Activated B cell treated with CpG ODN at 0.5 μM for 24 hours (primary cell): ENCODE data around the gene RYK. TPM values are rescaled to one million over a fixed set of nuclear protein-coding genes. Genes with fewer than 3 reads are reported as not detected.

Experiments used
- ATAC-seq: fragments of 200-7000 bp; cut with Tn5 transposase; one replicate; pipeline ENCODE4 v1.10.0; 2021; ENCODE audit warnings: low read depth, mild to moderate bottlenecking, moderate library complexity
- CTCF ChIA-PET: fragments of 350-600 bp; sonication (Branson Sonifier 250); formaldehyde crosslinking; loops from one replicate; lab custom pipeline; 2021; ENCODE audit warnings: antibody characterized with exemption; lab: Charles Lee
- POLR2A ChIA-PET: fragments of 350-600 bp; sonication (Branson Sonifier 250); formaldehyde crosslinking; loops from one replicate; lab custom pipeline; 2021; ENCODE audit warnings: antibody characterized with exemption; lab: Charles Lee
- DNase-seq: peaks from one replicate; pipeline ENCODE4 v3.0.0; 2022
- H3K27ac Mint-ChIP-seq: one replicate; pipeline ENCODE4 v1.8.0; 2020; ENCODE audit warnings: mixed read lengths
- H3K27me3 Mint-ChIP-seq: one replicate; pipeline ENCODE4 v1.8.0; 2021; ENCODE audit warnings: mixed read lengths
- H3K36me3 Mint-ChIP-seq: one replicate; pipeline ENCODE4 v1.8.0; 2021; ENCODE audit warnings: low read depth, mixed read lengths
- H3K4me1 Mint-ChIP-seq: one replicate; pipeline ENCODE4 v1.8.0; 2021; ENCODE audit warnings: mixed read lengths
- H3K4me3 Mint-ChIP-seq: one replicate; pipeline ENCODE4 v1.8.0; 2020; ENCODE audit warnings: mild to moderate bottlenecking, mixed read lengths
- H3K9me3 Mint-ChIP-seq: one replicate; pipeline ENCODE4 v1.8.0; 2020; ENCODE audit warnings: mixed read lengths
- intact Hi-C: fragments of 100-400 bp; cut with micrococcal nuclease; formaldehyde crosslinking; loops from one replicate; pipeline ENCODE4 v1.15.1; 2024
- total RNA-seq: library from RNA; stranded (reverse); gene quantifications from 2 replicates; pipeline ENCODE4 v1.2.3, GENCODE V29; 2022
- TF ChIP-seq, protein P1 (sequence below): fragments of 200-600 bp; IDR thresholded peaks from one replicate; pipeline ENCODE4 v1.8.0; 2022; ENCODE audit warnings: antibody characterized with exemption, mild to moderate bottlenecking

The RYK gene
- total RNA-seq, 1 donor from 2014 or later = 38.8 TPM

DNA sequence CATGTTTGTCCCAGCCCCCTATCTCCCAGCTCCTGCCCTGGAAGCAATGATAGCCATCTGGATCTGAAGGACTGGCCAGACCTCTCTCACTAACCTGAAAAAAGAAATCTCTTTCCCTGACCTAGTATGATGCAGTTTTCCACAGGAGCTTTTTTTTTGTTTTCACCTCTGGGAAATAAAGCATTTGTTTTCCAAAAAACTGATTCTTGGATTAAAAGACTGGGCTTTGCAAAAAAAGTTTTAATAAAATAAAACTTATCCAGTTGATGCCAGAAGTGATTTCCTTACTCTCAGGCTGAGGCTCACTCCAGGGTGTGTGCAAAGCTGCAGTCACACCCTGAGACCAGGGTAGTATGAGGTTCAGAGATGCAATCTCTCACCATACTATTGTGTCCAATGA lies 104.0 kb downstream of the RYK start:
- peaks cover 5% of the 10 kb centered on the region for H3K36me3 Mint-ChIP-seq
- POLR2A ChIA-PET = no interaction called here
- peaks cover 10% of the 10 kb centered on the region for H3K4me1 Mint-ChIP-seq
- intact Hi-C loops = no loop called here
- peaks cover 4% of the 10 kb centered on the region for H3K9me3 Mint-ChIP-seq
- DNase-seq (no peak), ATAC-seq (no peak)
- H3K4me3 Mint-ChIP-seq = no peak overlapping the region
- TF ChIP-seq, protein P1, sequence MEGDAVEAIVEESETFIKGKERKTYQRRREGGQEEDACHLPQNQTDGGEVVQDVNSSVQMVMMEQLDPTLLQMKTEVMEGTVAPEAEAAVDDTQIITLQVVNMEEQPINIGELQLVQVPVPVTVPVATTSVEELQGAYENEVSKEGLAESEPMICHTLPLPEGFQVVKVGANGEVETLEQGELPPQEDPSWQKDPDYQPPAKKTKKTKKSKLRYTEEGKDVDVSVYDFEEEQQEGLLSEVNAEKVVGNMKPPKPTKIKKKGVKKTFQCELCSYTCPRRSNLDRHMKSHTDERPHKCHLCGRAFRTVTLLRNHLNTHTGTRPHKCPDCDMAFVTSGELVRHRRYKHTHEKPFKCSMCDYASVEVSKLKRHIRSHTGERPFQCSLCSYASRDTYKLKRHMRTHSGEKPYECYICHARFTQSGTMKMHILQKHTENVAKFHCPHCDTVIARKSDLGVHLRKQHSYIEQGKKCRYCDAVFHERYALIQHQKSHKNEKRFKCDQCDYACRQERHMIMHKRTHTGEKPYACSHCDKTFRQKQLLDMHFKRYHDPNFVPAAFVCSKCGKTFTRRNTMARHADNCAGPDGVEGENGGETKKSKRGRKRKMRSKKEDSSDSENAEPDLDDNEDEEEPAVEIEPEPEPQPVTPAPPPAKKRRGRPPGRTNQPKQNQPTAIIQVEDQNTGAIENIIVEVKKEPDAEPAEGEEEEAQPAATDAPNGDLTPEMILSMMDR = no peak
- H3K27me3 Mint-ChIP-seq = no peaks in the 10 kb centered on the region
- CTCF ChIA-PET = no interaction called here
- no peak overlapping the region for H3K27ac Mint-ChIP-seq

DNA sequence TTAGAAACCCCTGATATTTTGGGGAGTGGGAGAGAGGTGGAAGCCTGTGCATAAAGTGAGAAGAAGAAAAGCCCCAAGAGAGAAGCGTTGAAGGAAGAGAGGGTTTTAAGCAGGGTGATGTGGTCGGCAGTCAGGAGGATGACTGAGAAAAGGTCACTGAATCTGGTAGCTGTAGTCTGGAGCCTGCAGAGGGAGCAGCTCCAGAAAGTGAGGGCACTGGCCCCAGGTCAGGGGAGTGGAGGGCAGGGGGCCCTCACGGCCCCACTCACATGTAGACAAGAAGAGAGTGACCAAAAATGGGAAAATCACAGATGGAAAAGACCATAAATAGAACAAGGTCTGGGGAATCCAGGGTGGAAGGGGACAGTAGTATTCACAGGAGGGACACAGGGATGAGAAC lies 105.5 kb downstream of the RYK start:
- intact Hi-C loops = no loop called here
- H3K27ac Mint-ChIP-seq = no peak overlapping the region
- peaks cover 10% of the 10 kb centered on the region for H3K4me1 Mint-ChIP-seq
- H3K36me3 Mint-ChIP-seq = peaks cover 11% of the 10 kb centered on the region
- TF ChIP-seq, protein P1 = no peak
- no peak for ATAC-seq
- DNase-seq = no peak
- no peaks in the 10 kb centered on the region for H3K27me3 Mint-ChIP-seq
- H3K9me3 Mint-ChIP-seq = peaks cover 11% of the 10 kb centered on the region
- ChIA-PET POLR2A (no interaction called here), CTCF (no interaction called here)
- H3K4me3 Mint-ChIP-seq = no peak overlapping the region

DNA sequence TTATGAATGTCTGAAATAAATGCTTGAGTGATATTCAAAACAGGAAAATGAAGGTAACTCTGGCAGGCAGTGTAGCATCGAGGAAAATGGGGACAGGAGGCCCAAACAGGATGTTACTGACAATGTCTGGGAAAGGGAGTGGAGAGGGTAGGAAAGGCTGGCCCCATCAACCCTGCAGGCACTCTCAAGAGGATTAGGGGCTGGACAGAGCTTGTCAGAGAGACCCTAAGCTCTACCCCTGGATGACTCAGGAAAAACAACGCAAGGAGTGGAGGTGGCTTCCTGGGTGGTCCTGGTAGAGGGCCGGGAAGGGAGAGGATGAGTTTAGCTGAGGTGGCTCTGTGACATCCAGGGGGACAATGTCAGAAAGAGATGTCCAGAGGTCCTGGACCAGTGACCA lies 106.0 kb downstream of the RYK start:
- CTCF ChIA-PET = no interaction called here
- Mint-ChIP-seq H3K27ac (no peak overlapping the region), H3K4me3 (no peak overlapping the region), H3K9me3 (peaks cover 11% of the 10 kb centered on the region), H3K36me3 (peaks cover 11% of the 10 kb centered on the region), H3K27me3 (no peaks in the 10 kb centered on the region), H3K4me1 (peaks cover 10% of the 10 kb centered on the region)
- ATAC-seq (no peak), DNase-seq (no peak)
- TF ChIP-seq, protein P1 = no peak
- intact Hi-C loops = no loop called here
- POLR2A ChIA-PET = no interaction called here

DNA sequence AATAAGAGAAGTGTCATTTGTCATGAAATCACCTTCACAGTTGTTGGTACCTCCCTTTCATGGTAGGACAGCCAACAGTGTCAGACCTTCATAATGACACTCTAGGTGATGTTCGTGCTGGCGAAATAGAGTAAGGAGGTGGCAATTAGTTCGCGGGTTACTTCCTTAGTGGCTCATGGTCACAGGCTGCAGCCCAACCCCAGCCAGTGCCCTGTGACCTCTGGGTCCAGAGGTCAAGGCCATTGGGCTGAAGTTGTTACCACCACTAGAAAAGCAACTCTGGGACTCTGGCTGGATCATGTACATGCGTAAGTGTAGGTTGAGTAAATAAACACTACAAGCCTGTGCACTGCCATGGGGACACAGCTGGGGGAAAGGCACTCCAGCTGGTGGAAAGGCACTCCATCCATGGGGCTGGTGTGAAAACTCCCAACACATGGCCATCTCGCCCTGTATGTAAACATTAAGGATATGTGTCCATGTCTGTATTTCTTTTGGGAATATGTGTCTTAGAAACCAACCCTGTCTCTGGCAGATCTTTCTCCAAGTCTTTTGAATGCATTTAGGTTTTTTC lies 106.7 kb downstream of the RYK start:
- H3K9me3 Mint-ChIP-seq = peaks cover 11% of the 10 kb centered on the region
- TF ChIP-seq, protein P1 = no peak
- ChIA-PET CTCF (no interaction called here), POLR2A (no interaction called here)
- intact Hi-C loops = no loop called here
- ATAC-seq (no peak), DNase-seq (no peak)
- no peaks in the 10 kb centered on the region for H3K27me3 Mint-ChIP-seq
- no peak overlapping the region for H3K27ac Mint-ChIP-seq
- peaks cover 11% of the 10 kb centered on the region for H3K36me3 Mint-ChIP-seq
- H3K4me3 Mint-ChIP-seq = no peak overlapping the region
- peaks cover 10% of the 10 kb centered on the region for H3K4me1 Mint-ChIP-seq

DNA sequence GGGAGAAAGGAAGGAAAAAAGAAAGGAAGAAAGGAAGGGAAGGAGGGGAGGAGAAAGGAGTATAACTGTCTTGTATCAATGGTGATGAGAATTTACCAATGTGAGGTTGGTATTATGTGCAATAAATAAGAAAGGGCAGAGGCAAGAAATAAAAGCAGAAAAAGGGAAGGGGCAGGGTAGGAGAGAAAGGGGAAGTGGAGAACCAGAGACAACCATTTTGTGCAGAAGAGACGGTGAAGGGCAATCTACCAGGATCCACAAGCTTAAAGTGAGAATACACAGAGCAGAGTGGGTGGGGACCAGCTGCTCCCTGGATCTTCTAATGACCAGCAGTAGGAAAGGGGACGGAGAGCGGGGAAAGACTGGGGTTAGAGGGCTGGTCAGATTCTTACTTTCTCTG lies 114.1 kb downstream of the RYK start:
- no peaks in the 10 kb centered on the region for H3K27me3 Mint-ChIP-seq
- H3K36me3 Mint-ChIP-seq = peaks cover 6% of the 10 kb centered on the region
- H3K27ac Mint-ChIP-seq = no peak overlapping the region
- H3K4me3 Mint-ChIP-seq = no peak overlapping the region
- CTCF ChIA-PET = no interaction called here
- TF ChIP-seq, protein P1 = no peak
- POLR2A ChIA-PET = no interaction called here
- no peaks in the 10 kb centered on the region for H3K4me1 Mint-ChIP-seq
- intact Hi-C loops = no loop called here
- peaks cover 17% of the 10 kb centered on the region for H3K9me3 Mint-ChIP-seq
- ATAC-seq = no peak
- DNase-seq = no peak
